NCI-H2227 treated with DMSO at 0.1 percent for 48 hours (cell line): Measurements from ENCODE around the gene DYNC1LI2.

Experiments
- DNase-seq: peaks from one replicate; lab custom pipeline; 2025; lab: John Stamatoyannopoulos, UW

The DYNC1LI2 gene

GRCh38 chr16:66740010-66740409 lies 11.4 kb downstream of the DYNC1LI2 start:
- no peak for DNase-seq

GRCh38 chr16:66735891-66736290 lies 15.5 kb downstream of the DYNC1LI2 start:
- DNase-seq = no peak

- no peak for DNase-seq
Observed at GRCh38 chr16:66731101-66731500, 20.3 kb downstream of the DYNC1LI2 start.

- DNase-seq = no peak
Observed at GRCh38 chr16:66728804-66729203, 22.6 kb downstream of the DYNC1LI2 start.

GRCh38 chr16:66728117-66728787 lies 23.2 kb downstream of the DYNC1LI2 start:
- DNase-seq = peak; percentile 52

GRCh38 chr16:66720766-66721165 lies 30.6 kb downstream of the DYNC1LI2 start:
- no peak for DNase-seq

- no peak for DNase-seq
Observed at GRCh38 chr16:66719246-66719645, 32.2 kb downstream of the DYNC1LI2 start.

- DNase-seq = no peak
Observed at GRCh38 chr16:66717776-66718175, 33.6 kb downstream of the DYNC1LI2 start.

- DNase-seq = peak; percentile 9
Observed at GRCh38 chr16:66717112-66717675, 34.2 kb downstream of the DYNC1LI2 start.

GRCh38 chr16:66714654-66715307 lies 36.6 kb downstream of the DYNC1LI2 start:
- no peak for DNase-seq

- DNase-seq = no peak
Observed at GRCh38 chr16:66714062-66714461, 37.3 kb downstream of the DYNC1LI2 start.

- no peak for DNase-seq
Observed at GRCh38 chr16:66713076-66713475, 38.3 kb downstream of the DYNC1LI2 start.

- DNase-seq = no peak
Observed at GRCh38 chr16:66712512-66712911, 38.9 kb downstream of the DYNC1LI2 start.

GRCh38 chr16:66711581-66711980 lies 39.8 kb downstream of the DYNC1LI2 start:
- DNase-seq = no peak

- DNase-seq = no peak
Observed at GRCh38 chr16:66706506-66706880, 44.9 kb downstream of the DYNC1LI2 start.

GRCh38 chr16:66705790-66706505 lies 45.5 kb downstream of the DYNC1LI2 start:
- DNase-seq = no peak

GRCh38 chr16:66703406-66704215 lies 47.8 kb downstream of the DYNC1LI2 start:
- no peak for DNase-seq

- no peak for DNase-seq
Observed at GRCh38 chr16:66701516-66701915, 49.9 kb downstream of the DYNC1LI2 start.

GRCh38 chr16:66701026-66701425 lies 50.4 kb downstream of the DYNC1LI2 start:
- DNase-seq = no peak

GRCh38 chr16:66699898-66700297 lies 51.5 kb downstream of the DYNC1LI2 start:
- no peak for DNase-seq

GRCh38 chr16:66698046-66698445 lies 53.4 kb downstream of the DYNC1LI2 start:
- no peak for DNase-seq
